D721Med (cell line): ENCODE data around the gene POU3F1.

Experiments used
- DNase-seq: peaks from one replicate; pipeline ENCODE4 v3.0.0; 2011; ENCODE audit warnings: low spot score; ENCODE audit not compliant: insufficient read length
- FAIRE-seq: peaks from 2 replicates; lab custom pipeline; 2011; peaks lifted over from hg19 to GRCh38; lab: Jason Lieb, UNC
- TF ChIP-seq, protein P1 (sequence below): IDR thresholded peaks from 2 replicates; pipeline ENCODE4 v1.5.1; 2012; ENCODE audit warnings: mild to moderate bottlenecking, control low read depth; ENCODE audit not compliant: insufficient read depth; ENCODE audit errors: missing control alignments

Gene POU3F1

DNA sequence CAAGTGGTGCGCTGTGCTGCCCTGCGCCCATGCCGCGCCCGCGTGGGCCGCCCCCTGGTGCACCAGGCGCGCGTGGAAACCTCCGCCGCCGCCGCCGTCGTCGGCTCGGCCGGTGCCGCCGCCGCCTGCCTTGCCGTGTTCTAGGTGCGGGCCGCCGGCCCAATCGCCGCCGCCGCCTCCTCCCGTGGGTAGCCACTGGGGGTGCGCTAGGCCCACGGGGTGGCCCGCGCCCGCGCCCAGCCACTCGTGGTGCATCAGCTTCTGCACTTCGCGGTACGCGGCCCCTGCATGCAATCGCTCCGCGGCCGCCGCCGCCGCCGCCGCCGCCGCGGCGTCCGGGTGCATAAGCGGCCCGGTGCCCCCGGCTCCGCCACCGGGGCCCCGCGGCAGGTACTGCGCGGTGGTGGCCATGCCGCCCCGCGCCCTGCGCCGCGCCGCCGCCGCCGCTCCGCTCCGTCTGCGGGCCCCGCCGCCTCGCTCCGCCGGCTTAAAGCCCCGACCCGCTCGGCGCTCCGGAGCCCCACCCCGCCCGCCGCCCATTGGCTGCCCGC lies at the start of gene POU3F1:
TSS of gene POU3F1 (minus strand) at position 461 of the 551 bp plus-strand sequence. CDS start at position 411, 50 bp downstream.
- TF ChIP-seq, protein P1, sequence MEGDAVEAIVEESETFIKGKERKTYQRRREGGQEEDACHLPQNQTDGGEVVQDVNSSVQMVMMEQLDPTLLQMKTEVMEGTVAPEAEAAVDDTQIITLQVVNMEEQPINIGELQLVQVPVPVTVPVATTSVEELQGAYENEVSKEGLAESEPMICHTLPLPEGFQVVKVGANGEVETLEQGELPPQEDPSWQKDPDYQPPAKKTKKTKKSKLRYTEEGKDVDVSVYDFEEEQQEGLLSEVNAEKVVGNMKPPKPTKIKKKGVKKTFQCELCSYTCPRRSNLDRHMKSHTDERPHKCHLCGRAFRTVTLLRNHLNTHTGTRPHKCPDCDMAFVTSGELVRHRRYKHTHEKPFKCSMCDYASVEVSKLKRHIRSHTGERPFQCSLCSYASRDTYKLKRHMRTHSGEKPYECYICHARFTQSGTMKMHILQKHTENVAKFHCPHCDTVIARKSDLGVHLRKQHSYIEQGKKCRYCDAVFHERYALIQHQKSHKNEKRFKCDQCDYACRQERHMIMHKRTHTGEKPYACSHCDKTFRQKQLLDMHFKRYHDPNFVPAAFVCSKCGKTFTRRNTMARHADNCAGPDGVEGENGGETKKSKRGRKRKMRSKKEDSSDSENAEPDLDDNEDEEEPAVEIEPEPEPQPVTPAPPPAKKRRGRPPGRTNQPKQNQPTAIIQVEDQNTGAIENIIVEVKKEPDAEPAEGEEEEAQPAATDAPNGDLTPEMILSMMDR, result no peak
- no peak for DNase-seq
- no peak for FAIRE-seq

DNA sequence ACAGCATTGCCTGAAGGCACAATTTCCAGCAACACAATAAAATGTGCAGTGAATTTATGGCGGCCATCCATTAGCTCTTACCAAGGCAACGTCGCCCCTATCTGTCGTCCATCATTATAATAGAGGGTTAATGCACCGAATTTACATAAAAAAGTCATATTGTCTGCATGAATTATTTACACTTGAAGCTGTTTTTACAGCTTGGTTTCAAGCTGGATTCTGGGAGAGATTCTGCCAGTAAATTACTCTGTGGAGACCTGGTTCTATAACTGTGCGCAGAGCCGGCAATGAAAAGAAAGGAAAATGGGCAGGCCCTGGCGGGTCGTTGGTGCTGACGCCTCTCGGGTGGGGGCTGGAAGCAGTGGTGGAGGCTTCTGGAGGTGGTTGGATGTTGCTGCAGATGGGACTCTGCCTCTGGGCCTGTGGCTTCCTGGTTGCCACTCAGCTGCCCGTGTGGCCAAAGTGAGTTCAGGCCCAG lies 48.9 kb upstream of the POU3F1 start:
- FAIRE-seq (no peak), DNase-seq (no peak)
- TF ChIP-seq, protein P1, result no peak

DNA sequence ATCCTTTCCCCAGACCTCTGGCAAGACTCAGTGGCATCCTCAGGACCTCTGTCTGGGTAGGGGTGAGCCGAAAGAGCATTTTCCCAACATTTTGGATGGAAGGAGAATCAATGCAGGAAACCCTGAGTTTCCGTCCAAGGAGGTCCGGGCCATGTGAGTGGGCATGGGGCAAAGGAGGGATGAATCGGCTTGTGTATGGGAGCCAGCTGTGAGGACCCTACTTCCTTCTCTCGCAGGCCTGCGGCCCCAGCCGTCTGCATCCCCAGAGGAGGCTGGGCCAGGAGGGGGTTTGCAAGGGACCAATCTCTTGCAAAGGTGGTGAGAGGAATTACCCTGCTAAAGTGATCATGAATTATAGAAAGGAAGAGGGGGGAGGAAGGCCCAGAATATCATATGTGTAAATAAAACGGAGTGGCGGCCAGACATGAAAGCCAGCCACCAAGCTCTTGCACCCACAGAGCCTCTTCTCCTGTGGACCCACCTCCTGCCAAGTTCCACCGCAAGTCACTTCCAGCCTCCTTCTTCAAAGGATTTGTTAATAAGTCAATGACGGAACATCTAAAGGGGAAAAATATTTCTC lies 48.2 kb upstream of the POU3F1 start:
- no peak for DNase-seq
- no peak for FAIRE-seq
- TF ChIP-seq, protein P1, result no peak

DNA sequence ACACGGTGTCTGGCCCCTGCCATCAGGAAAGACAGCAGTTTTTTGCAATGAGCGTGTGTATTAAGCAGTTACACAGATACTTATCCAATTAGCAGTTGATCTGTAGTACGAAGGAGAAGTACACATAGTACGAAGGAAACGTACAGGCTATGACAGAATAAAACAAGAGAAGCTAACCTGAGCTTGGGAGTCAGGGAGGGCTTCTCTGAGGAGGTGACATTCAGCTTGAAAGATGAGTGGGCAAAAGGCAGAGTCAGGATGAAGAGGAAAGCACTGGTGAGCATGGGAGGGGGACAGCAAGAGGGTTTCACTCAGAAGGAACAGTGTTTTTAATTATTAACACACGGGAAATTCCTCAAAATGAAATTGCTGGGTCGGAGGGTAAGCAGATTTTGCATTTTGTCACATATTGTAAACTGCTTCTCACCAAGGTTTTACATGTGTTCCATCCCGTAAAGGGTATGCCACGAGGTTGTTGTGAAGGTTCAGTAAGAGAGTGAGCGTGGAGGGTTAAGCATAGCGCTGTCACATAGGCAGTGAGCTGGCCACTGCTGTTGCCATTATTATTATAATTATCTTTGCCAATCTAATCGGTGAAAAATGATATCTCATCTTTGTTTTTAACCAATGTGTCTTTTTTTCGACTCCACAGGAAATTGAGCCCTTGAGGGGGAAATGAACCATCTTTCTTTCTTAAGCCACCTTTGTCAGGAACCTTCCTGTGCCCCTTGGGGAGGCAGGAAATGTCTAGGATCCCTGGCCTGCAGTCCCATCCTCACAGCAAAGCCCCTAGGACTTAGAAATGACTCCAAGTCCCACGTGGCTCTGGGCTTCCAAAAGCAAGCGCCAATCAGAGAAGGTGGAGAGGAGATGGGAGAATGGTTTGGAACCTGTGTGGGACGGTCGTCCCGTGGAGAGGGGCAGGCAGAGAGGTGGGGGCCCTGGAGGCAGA lies 47.3 kb upstream of the POU3F1 start:
- no peak for DNase-seq
- no peak for FAIRE-seq
- TF ChIP-seq, protein P1, result no peak

DNA sequence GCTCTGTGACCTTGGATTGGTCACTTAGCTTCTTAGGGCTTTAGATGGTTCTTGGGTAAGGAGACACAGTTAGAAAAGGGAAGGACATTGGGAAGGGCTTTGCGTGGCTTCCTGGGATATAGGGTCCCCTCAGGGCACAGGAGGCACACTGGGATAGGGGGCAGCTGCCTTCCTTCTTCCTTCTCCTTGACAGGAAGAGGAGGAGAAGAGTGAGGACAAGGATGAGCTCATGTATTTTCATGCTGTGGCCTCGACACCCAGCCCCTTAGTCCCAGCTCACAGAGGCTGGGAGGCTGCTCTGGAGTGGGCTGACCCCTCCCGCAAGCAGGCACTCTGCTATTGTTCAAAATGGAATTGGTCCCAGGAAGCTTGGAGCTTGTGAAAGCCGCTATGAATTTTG lies 45.7 kb upstream of the POU3F1 start:
- FAIRE-seq (no peak), DNase-seq (no peak)
- TF ChIP-seq, protein P1, result no peak

DNA sequence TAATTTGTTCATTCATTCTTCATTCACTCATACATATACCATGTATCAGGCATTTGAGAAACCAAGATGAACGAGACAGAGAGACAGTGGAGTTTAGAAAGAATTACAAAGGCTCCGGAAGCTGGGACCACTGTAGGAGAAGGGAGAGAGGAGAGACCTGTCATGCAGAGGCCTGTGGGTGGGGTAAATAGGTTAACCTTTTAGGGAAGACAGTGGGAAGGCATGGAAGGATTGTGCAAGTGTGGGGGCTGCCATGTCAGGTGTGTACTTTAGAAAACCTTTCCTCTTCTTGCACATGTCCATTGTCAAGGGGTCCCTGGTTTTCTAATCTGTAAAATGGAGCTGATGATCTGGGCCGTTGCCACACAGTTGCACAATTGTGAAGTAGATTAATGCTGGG lies 44.2 kb upstream of the POU3F1 start:
- no peak for FAIRE-seq
- TF ChIP-seq, protein P1, result no peak
- no peak for DNase-seq
